ENCODE results near the gene RIMBP3C. TPM values are rescaled to one million over a fixed set of nuclear protein-coding genes. Genes with fewer than 3 reads are reported as not detected.
"Not testable (repeated sequence)": the region's sequence is repeated elsewhere in the genome, so short reads cannot be mapped to it uniquely, and the experiment has no call there.

Gene RIMBP3C
- total and polyA plus RNA-seq, 2 of the 8 experiments (the other 6 are each of a cell fraction or from before 2014, with no cell fraction given), result 0.08 TPM; not detected in 1

GRCh38 chr22:21563912-21564311 is 12.7 kb upstream of the RIMBP3C start (continued):
- TF ChIP-seq ATF2 (IDR thresholded peaks at IDR 0.05; ENCODE audit: low read length), result no peak
- TF ChIP-seq BCL11A (IDR thresholded peaks at IDR 0.05; ENCODE audit: low read depth in 2 of 2, low read length in 2 of 2), result no peak
- no peak for TF ChIP-seq RNF2 (IDR thresholded peaks at IDR 0.05; ENCODE audit: borderline replicate concordance, low read depth, low read length, missing control alignments, poor library complexity, severe bottlenecking)
- TF ChIP-seq POLR2A (IDR thresholded peaks at IDR 0.05; ENCODE audit: control extremely low read depth in 1 of 2, low read depth in 2 of 2, low read length in 2 of 2), result no peak
- no peak for TF ChIP-seq ASH2L (IDR thresholded peaks at IDR 0.05; ENCODE audit: low read length)
- no peak for TF ChIP-seq SP2 (IDR thresholded peaks at IDR 0.05; ENCODE audit: low read length)
- TF ChIP-seq CTCF (IDR thresholded peaks at IDR 0.05; ENCODE audit: control extremely low read depth in 1 of 3, insufficient read depth in 1 of 3, low read depth in 1 of 3, low read length in 3 of 3), result no peak
- TF ChIP-seq KDM5A (IDR thresholded peaks at IDR 0.05; ENCODE audit: low read length), result no peak
- TF ChIP-seq TCF12 (IDR thresholded peaks at IDR 0.05; ENCODE audit: low read depth, low read length), result no peak

- 100% methylated on average over 1 of the region's 3 CpGs; no CpG with 5 or more reads in 1 of the 2 experiments for WGBS, 2 experiments (ENCODE audit: extremely low coverage in 1 of 2, insufficient coverage in 1 of 2, insufficient read length in 1 of 2, insufficient replicate concordance in 2 of 2, low coverage in 1 of 2, low lambda C conversion rate in 2 of 2, missing lambda C conversion rate in 1 of 2)
- DNase-seq (ENCODE audit: low read depth in 1 of 2, low spot score in 2 of 2); H3K79me1 ChIP-seq (ENCODE audit: low read depth, low read length); H2BK120ac ChIP-seq (replicated peaks; ENCODE audit: low read depth, low read length); H2AFZ ChIP-seq (ENCODE audit: low read length); H3K9me3 ChIP-seq (ENCODE audit: insufficient read depth in 2 of 2, low read depth in 1 of 2, low read length in 1 of 2); H3K27ac ChIP-seq (ENCODE audit: low read depth, low read length); H3K14ac ChIP-seq (ENCODE audit: insufficient read length); H2BK12ac ChIP-seq (ENCODE audit: low read depth, low read length); H3K4me3 ChIP-seq (ENCODE audit: extremely low read depth in 1 of 4, insufficient read depth in 2 of 4, low read depth in 3 of 4, low read length in 4 of 4); H2BK20ac ChIP-seq (ENCODE audit: low read length); H3K79me2 ChIP-seq (ENCODE audit: control insufficient read depth in 1 of 2, insufficient read depth in 2 of 2, low read length in 2 of 2); H3K56ac ChIP-seq (replicated peaks; ENCODE audit: insufficient read length, low read depth, low read length); CTCF ChIA-PET (ENCODE audit: partially characterized antibody); H3K18ac ChIP-seq (ENCODE audit: extremely low read depth, low read length); H4K8ac ChIP-seq (ENCODE audit: extremely low read depth, insufficient read depth, low read length); H4K5ac ChIP-seq (ENCODE audit: insufficient read length, low read depth, low read length); FAIRE-seq; H2BK5ac ChIP-seq (ENCODE audit: low read depth, low read length); H4K91ac ChIP-seq (replicated peaks; ENCODE audit: insufficient read length, low read length); H3K4ac ChIP-seq (replicated peaks; ENCODE audit: insufficient read length, low read depth, low read length); H3K4me2 ChIP-seq (ENCODE audit: insufficient read depth in 1 of 2, low read depth in 2 of 2, low read length in 2 of 2); H3K4me1 ChIP-seq (replicated peaks in 1 of 4; ENCODE audit: control insufficient read depth in 3 of 4, insufficient read depth in 4 of 4, low read length in 3 of 4); H3K23me2 ChIP-seq (ENCODE audit: low read depth, low read length); POLR2A ChIA-PET (ENCODE audit: partially characterized antibody); H2AK5ac ChIP-seq (ENCODE audit: low read depth, low read length); H2BK15ac ChIP-seq (ENCODE audit: low read length); H4K20me1 ChIP-seq (replicated peaks in 1 of 2; ENCODE audit: control insufficient read depth in 1 of 2, insufficient read depth in 2 of 2, low read length in 2 of 2); H3K27me3 ChIP-seq (replicated peaks in 1 of 4; ENCODE audit: control insufficient read depth in 3 of 4, extremely low read depth in 1 of 4, insufficient read depth in 3 of 4, low read length in 3 of 4); H3K9ac ChIP-seq (replicated peaks in 1 of 4; ENCODE audit: extremely low read depth in 1 of 4, low read depth in 3 of 4, low read length in 3 of 4); H3K23ac ChIP-seq (ENCODE audit: insufficient read length); H3K36me3 ChIP-seq (ENCODE audit: control insufficient read depth in 2 of 4, insufficient read depth in 4 of 4, low read length in 3 of 4): not testable (repeated sequence)
These were observed 9.4 kb upstream of the RIMBP3C start for GRCh38 chr22:21560657-21561056.
